GM18870 (cell line): Measurements from ENCODE around the gene GLCE.

Source experiments
- ATAC-seq: cut with Tn5 transposase; IDR thresholded peaks from one replicate; pipeline ENCODE4 v1.9.1; 2021; ENCODE audit warnings: moderate library complexity; ENCODE audit not compliant: unreplicated experiment

The GLCE gene

DNA sequence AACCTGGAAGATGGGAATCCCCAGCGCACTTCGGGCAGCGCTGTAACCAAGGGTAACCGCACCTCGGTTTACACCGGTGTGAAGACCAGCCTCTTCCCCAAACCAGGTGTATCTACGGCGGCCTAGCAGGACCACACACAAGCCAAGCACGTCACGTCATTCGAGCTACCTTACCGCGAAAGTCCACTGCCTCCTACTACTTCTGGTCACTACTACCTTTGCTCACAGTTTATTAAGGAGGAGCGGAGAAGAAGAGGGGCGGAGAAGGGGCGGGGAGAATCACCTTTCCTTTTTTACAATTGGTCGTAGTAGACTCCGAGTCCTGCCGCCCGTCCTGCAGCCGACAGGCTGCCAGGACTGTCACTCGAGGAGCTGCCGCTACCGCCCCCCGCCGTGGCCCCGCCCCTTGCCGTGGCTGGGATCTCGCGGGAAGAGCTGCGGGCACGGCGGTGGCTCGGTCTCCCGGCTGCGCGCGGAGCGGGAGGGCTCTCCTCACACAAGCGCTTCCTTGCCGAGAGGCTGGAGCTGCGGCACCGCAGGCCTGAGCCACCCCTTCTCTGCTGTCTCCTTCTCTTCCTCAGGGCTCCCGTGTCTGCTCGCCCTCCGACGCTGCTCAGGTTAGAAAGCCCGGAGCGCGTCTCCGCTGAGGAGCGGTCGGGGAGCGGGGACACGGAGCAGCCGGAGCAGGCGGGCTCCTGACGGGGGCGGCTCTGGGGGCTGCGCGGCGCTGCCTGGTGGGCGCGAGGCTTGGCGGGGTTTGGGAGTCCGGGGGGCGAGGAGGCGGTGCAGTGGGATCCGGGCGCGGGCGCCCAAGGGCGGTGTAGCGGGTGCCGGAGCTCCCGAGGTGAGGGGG lies at the start of gene GLCE:
Gene GLCE, plus strand, starts transcription at position 495 of the 853 bp plus-strand sequence. CDS start 95,172 bp downstream, outside the sequence.
- ATAC-seq: peak; percentile 57

- ATAC-seq: no peak
These were observed 46.0 kb upstream of the GLCE start for GRCh38 chr15:69114331-69114928.

- ATAC-seq: no peak
These were observed 45.4 kb upstream of the GLCE start for GRCh38 chr15:69115031-69115430.

- no peak for ATAC-seq
These were observed 44.0 kb upstream of the GLCE start for GRCh38 chr15:69116391-69116790.

GRCh38 chr15:69117431-69117871 lies 43.0 kb upstream of the GLCE start:
- no peak for ATAC-seq

DNA sequence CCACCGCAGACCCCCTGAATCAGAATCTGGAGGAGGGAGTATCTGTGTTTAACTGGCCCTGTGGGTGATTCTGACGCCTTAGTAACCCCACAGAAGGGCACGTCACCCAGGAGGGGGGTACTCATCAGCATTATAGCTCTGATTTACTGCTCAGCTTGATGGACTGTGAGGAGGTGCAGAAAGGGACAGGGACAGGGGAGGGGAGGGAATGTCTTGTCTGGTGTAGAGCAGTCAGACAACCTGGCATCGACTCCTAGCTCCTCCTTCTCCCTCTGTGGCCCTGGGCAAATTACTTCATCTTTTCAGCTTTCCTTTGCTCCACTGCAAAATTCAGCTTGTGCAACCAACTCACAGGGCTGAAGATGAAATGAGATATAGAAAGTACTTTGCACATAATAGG lies 42.3 kb upstream of the GLCE start:
- no peak for ATAC-seq

DNA sequence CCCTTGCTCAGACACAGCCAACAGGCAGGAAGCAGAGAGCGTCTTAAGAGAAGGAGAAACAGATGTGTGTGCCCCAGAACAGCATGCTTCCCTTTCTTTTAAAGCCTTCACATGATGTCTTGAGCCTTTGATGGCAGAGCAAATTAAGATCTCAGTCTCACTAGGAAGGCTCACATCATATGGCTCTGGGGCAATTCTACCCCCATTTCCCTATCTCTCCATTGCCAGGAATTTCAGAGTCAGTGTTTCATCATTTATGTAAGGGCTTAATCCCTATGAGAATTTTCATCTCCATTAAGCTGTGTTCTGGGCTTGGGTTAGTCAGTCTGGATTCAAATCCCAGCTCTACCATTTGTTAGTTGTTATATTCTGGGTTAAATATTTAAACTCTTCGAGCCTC lies 41.4 kb upstream of the GLCE start:
- no peak for ATAC-seq

GRCh38 chr15:69119683-69120395 lies 40.6 kb upstream of the GLCE start:
- ATAC-seq: no peak

- no peak for ATAC-seq
These were observed 39.7 kb upstream of the GLCE start for GRCh38 chr15:69120732-69121131.

DNA sequence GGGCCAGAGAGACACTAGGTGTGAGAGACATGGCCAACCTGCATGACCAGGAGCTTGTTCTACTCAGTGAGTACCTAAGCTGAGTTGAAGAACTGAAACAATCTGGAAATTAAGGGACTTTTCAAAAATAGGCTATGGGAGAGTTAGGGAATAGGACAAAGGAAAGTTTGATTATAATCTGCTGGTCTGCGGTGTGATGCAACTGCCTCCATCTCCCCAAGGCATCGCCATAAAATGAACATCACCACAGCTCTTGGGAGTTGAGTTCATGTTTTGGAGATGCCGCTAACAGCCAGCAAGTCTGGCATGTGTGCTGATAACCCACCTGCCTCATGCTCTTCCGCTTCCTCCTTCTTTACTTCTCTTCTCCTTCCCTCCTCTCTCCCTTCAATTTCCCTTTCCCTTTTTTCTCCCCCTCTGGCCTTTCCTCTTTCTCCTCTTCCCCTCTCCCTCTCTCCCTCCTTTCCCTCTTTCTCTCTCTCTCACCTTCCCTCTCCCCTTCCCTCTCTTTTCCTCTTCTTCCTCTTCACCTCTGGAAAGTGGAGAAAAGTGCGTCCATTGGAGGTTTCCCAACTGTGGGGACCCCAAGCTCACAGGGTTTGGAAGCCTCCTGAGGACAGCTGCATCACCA lies 39.1 kb upstream of the GLCE start:
- ATAC-seq: no peak

GRCh38 chr15:69125236-69125635 lies 35.2 kb upstream of the GLCE start:
- ATAC-seq: no peak

- no peak for ATAC-seq
These were observed 34.4 kb upstream of the GLCE start for GRCh38 chr15:69126054-69126469.

GRCh38 chr15:69127306-69127705 lies 33.1 kb upstream of the GLCE start:
- ATAC-seq: no peak

- ATAC-seq: no peak
These were observed 31.6 kb upstream of the GLCE start for GRCh38 chr15:69128667-69129311.

DNA sequence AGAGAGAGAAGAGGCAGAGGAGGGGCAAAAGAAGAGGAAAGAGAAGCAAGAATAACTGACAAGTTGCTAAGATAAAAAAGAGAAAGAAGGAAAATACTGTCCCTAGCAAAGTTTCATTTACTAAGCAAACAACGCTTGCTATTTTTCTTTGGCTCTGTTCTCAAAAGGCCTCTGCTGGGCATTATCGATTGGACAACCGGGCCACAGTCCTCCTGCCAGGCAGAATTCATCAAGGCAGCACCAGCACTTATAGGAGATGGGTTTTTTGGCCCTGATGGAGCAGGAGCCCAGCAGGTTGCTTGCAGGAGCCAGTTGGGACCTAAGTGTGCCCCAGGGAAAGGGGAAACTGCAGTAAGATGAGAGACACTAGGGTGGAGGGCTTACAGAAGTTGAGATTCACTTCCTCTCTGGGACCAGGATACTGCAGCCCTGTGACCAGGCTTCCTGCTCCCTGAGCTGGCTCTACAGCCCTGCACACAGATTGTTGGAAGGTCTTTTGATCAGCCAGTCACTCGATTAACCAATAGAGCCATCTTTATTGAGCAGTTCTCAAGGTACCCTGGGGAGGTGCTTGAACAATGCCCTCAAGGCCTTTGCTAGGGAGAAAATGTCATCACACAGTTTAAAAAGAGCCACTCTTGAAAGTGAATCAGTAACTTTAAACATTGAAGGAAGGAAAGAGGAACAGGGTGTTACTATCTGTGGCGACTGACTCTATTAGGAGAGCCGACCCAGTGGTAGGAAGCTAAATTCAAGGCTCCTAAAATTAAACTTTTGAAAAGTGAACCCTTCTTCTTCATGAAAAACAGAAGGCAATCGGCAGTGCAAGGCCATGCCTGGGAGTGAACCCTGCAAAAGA lies 28.8 kb upstream of the GLCE start:
- ATAC-seq: no peak

DNA sequence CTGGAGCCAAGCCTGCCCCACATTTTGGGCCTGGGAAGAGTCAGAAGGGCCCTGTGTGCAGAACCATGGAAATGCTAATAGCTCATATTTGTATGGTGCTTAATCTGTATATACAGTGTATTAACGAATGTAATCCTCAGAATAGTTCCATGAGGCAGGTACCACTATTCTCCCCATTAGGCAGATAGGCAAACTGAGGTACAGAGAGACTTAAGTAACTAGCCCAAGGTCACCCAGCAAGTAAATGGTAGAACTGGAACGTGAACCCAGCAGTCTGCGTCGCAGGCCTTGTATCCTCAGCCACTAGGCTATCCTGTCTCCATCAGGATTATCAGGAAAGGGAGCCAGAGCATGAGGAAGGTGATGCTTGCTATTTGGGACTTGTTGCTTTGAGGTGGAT lies 28.0 kb upstream of the GLCE start:
- ATAC-seq: no peak

DNA sequence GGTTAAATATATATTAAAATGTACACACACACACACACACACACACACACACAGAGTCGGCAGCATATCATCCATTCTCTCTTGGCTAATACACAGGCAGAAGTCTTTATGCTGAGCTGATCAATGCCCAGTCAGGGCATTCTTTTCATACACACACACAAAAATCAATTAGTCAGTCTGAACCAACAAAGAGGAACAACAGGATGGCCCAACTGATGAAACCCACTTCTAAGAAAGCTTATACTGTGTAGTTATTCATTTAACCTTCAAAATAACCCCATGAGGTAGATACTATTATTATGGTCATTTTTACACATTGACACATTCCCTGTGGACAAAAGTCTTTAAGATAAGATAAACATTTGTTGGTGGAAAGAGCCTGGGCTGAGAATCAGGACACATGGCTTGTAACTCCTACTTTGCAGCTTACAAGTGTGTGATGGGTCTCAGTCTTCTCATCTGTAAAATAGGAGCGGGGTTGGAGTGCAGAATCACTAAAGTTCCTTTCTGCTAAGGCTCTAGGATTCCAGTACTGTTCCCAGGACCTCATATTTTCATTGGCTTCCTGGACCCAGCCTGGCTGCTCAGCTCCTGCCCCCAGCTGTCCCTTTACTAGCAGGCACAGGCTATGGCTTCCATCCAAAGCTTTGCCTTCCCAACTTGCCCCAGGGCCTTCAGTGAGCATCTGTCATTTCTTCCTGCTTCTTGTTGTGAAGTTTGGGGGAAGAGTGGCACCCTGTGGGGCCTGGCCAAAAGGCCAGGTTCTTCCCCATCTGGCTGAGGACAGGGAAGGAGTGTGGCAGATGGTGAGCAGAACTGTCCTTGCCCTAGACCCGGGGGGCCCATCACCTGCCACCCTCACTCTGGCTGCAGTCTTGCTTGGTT lies 27.2 kb upstream of the GLCE start:
- no peak for ATAC-seq

DNA sequence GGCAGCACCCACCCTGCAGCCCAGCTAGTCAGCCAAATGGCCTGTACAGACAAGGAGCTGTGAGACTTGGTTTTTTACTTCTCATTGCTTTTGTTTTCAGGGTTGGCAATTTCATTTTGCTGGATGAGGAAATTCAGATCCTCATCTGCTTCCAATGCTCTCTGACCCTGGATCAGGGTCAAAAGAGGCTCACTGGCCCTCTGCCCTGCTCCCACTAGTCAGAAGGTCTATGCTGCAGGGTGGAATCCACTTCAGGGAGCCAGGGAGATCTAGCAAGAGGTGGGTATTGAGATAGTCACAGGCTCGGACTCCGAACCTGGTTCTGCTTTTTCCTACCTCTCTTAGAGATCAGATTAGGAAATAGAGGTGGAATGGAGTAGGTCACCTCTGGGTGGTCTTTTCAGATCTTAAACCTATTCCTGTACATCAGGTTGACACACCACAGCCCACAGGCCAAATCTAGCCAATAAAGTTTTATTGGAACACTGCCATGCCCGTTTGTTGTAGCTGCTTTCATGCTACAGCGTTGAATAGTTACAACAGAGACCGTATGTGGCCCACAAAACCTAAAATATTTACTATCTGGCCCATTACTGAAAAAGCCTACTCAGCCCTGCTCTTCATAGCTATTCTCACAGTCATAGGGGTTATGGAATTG lies 26.4 kb upstream of the GLCE start:
- ATAC-seq: no peak
